HepG2 (cell line): ENCODE results near the gene AGRN.

Experiments
- CTCF ChIP-seq: sonication (generic); formaldehyde crosslinking; IDR thresholded peaks from 2 replicates; pipeline ENCODE4 v1.5.0; 2020; ENCODE audit warnings: mild to moderate bottlenecking, missing genetic modification reagents, moderate library complexity
- ETV5 ChIP-seq: IDR thresholded peaks from 2 replicates; pipeline ENCODE4 v1.6.1; 2018; ENCODE audit warnings: missing biosample characterization, missing genetic modification reagents, inconsistent platforms, borderline replicate concordance
- JARID2 ChIP-seq: sonication (generic); formaldehyde crosslinking; IDR thresholded peaks from 2 replicates; pipeline ENCODE4 v1.8.1; 2023; ENCODE audit warnings: missing genetic modification reagents, inconsistent platforms; ENCODE audit not compliant: insufficient replicate concordance
- KDM4B ChIP-seq: sonication (generic); formaldehyde crosslinking; IDR thresholded peaks from 2 replicates; pipeline ENCODE4 v1.4.0; 2020; ENCODE audit warnings: missing genetic modification reagents
- MTF2 ChIP-seq: sonication (generic); formaldehyde crosslinking; IDR thresholded peaks from 2 replicates; pipeline ENCODE4 v1.5.0; 2020; ENCODE audit warnings: missing genetic modification reagents, borderline replicate concordance
- NAIF1 ChIP-seq: sonication (generic); formaldehyde crosslinking; IDR thresholded peaks from 2 replicates; pipeline ENCODE4 v1.5.0; 2020; ENCODE audit warnings: mild to moderate bottlenecking, missing genetic modification reagents, borderline replicate concordance
- TBP ChIP-seq: sonication (generic); formaldehyde crosslinking; IDR thresholded peaks from 2 replicates; pipeline ENCODE4 v1.5.0; 2020; ENCODE audit warnings: missing genetic modification reagents
- ZKSCAN8 ChIP-seq: IDR thresholded peaks from 2 replicates; pipeline ENCODE4 v1.6.1; 2016; ENCODE audit warnings: borderline replicate concordance, missing genetic modification reagents, missing compliant biosample characterization

- no peak for TF ChIP-seq KDM4B (CRISPR knock-in tag)
- TF ChIP-seq ETV5 (CRISPR knock-in tag), result no peak
- no peak for TF ChIP-seq JARID2 (CRISPR knock-in tag)
- TF ChIP-seq CTCF (CRISPR knock-in tag), result no peak; the same call in 1 of the 2 replicates
- TF ChIP-seq MTF2 (CRISPR knock-in tag), result no peak
- TF ChIP-seq NAIF1, result no peak
- TF ChIP-seq ZKSCAN8, result no peak
- TF ChIP-seq TBP (CRISPR knock-in tag), result no peak
These were observed 60.3 kb downstream of the AGRN start for GRCh38 chr1:1080122-1080757.
